Gastroesophageal sphincter (tissue), 4 donors: Measurements from ENCODE around the gene HOXC12. TPM values are rescaled to one million over a fixed set of nuclear protein-coding genes. Genes with fewer than 3 reads are reported as not detected.

Experiments
- ATAC-seq: fragments of 150-250 bp; one replicate; pipeline ENCODE4 v1.9.1; 2016; ENCODE audit warnings: mild to moderate bottlenecking, moderate library complexity
- H3K27ac ChIP-seq, 4 donors: fragments of 200-600 bp; sonication (generic) in 3 of 4; 1 replicate in 3 of 4; 2 replicates in 1 of 4; pipeline ENCODE4 v1.5.1; 2016 to 2019
- H3K27me3 ChIP-seq: fragments of 200-600 bp; sonication (generic); one replicate; pipeline ENCODE4 v1.5.1; 2019
- H3K36me3 ChIP-seq, 2 donors: fragments of 200-600 bp; sonication (generic); one replicate each; pipeline ENCODE4 v1.5.1; 2019; ENCODE audit warnings: control low read depth in 1 of 2
- H3K4me1 ChIP-seq, 3 donors: fragments of 200-600 bp; sonication (generic); 1 replicate in 2 of 3; 2 replicates in 1 of 3; pipeline ENCODE4 v1.5.1; 2016 to 2019; ENCODE audit warnings: control low read depth in 2 of 3
- H3K4me3 ChIP-seq, 2 donors: fragments of 200-600 bp; sonication (generic); one replicate each; pipeline ENCODE4 v1.5.1; 2019; ENCODE audit warnings: mild to moderate bottlenecking in 1 of 2, moderate library complexity in 1 of 2
- H3K9me3 ChIP-seq, 3 donors: fragments of 200-600 bp; sonication (generic); one replicate each; pipeline ENCODE4 v1.5.1; 2017 to 2019; ENCODE audit warnings: control low read depth in 2 of 3
- EP300 ChIP-seq: sonication (generic); formaldehyde crosslinking; IDR thresholded peaks from one replicate; pipeline ENCODE4 v1.6.1; 2017; ENCODE audit warnings: antibody characterized with exemption, mild to moderate bottlenecking
- POLR2A ChIP-seq, 2 donors: fragments of 450-650 bp; IDR thresholded peaks; one replicate each; pipeline ENCODE4 v1.6.1; 2017; ENCODE audit warnings: antibody characterized with exemption in 2 of 2, mild to moderate bottlenecking in 2 of 2, moderate library complexity in 1 of 2
- POLR2AphosphoS5 ChIP-seq: sonication (generic); formaldehyde crosslinking; IDR thresholded peaks from one replicate; pipeline ENCODE4 v1.6.1; 2017; ENCODE audit warnings: antibody characterized with exemption
- WGBS, 2 donors: methylation state at CpG; one replicate each; pipeline ENCODE4 v1.1.5; 2018; ENCODE audit warnings: low coverage in 1 of 2; 5-methylcytosine and 5-hydroxymethylcytosine counted together
- total RNA-seq, 4 donors: library from RNA; depleted of rRNA; stranded (reverse); fragments of >200 nt; gene quantifications; one replicate each; pipeline ENCODE4 v1.1.0, GENCODE V29; 2016
- TF ChIP-seq, protein P1 (sequence below), 4 experiments: fragments of 200-600 bp in 2 of 4; fragments of 450-650 bp in 2 of 4; sonication (generic) in 1 of 4; IDR thresholded peaks; one replicate each; pipeline ENCODE4 v1.5.1; 2017 to 2019; ENCODE audit warnings: antibody characterized with exemption in 4 of 4, mild to moderate bottlenecking in 2 of 4, moderate library complexity in 2 of 4

HOXC12 gene
- total RNA-seq, 4 donors from 2014 or later, result not detected

DNA sequence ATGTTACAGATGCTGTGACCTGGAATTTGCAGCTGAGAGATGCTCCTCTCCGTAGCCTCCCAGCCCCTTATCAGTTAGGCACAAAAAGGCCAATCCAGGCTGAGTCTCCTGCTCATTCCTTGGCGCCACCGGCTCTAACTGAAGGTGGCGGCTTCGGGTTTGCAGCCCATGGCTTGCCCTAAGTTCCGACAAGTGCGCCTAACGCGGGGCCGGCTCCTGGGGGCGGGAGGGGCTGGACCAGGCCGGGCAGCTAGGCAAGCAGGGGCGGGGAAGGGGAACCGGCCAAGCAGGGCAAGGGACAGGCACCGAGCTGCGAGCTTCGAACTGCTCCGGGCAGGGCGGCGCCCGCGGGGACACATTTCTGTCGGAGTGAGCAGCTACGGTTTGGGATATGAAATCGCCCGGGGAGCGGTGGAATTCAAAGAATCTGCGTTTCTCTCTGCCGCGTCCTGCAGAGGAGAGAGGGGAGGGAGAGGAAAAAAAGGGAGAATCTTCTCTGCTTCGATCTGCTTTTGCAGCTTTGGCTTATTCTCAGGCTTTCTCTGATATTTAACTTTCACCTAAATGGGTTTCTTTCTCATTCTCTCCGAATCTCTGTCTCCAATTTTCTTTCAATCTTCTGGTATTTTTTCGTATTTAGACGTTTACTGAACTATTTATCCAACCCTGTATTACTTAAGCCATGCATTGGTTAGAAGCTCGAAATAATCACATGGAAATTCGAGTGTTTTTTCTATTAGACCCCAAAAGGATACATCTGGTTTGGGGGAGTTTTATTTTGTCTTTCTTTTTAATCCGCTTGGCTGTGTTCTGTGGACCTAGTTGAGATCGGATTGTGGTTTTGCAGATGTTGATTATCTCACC, 1.6 kb upstream of the HOXC12 start:
- Histone ChIP-seq H3K27ac (no peak overlapping the region), H3K4me1 (peaks cover 0 to 34% (median 10%) of the 10 kb centered on the region in 3 donors), H3K9me3 (peaks cover 0 to 6% (median 0%) of the 10 kb centered on the region in 3 donors), H3K27me3 (peaks cover 100% of the 10 kb centered on the region), H3K36me3 (no peaks in the 10 kb centered on the region), H3K4me3 (no peak overlapping the region)
- no peak for ATAC-seq
- TF ChIP-seq POLR2AphosphoS5, result no peak
- WGBS, 2 donors, result 10 to 11% methylated on average over 15 to 26 of the region's 38 CpGs

DNA sequence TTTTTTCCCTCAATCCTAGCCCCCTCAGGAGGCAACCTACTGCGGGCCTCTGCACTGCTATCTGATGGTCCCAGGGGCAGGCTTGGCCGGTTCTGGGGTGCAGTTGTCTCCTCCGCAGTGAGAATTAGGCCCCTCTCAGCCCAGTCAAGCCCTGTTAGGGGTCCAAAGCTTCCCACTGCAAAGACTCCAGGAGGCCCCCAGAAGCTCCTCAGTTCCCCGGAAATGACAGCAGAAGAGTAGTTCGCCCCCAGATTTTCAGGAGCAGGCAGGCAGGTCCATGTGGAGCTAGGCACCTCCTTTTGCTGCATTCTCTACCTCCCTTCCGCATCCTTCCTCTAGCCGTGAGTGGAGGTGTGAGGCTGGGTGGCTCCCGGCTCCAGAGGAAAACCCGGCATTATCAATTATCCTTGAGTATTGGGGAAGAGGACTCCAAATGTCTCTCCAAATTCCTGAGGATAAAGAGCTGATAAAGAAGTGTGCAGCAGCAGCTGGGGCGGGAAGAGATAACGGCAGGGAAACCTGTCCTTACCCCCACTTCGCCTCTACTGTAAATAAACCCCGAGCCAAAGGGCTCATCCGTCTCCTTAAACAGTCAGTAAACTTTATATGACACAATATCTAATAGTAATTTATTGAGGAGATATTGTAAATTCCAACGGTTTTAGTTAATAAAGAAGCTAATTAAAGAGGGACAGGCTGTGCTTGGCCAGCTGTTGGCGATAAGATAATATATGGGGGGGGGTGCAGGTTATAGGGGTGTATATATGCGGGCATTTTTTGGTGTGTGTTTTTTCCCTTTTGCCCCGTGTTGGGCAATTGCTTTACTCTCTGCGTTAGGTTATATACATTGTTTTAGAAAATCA, 641 bp upstream of the HOXC12 start:
- Histone ChIP-seq H3K36me3 (no peaks in the 10 kb centered on the region), H3K4me3 (no peak overlapping the region), H3K27me3 (peaks cover 100% of the 10 kb centered on the region), H3K4me1 (peaks cover 0 to 34% (median 10%) of the 10 kb centered on the region in 3 donors), H3K9me3 (peaks cover 0 to 6% (median 0%) of the 10 kb centered on the region in 3 donors), H3K27ac (no peak overlapping the region)
- TF ChIP-seq POLR2AphosphoS5 (no peak), POLR2A (IDR thresholded peaks at IDR 0.05) (no peak), EP300 (no peak)
- TF ChIP-seq, protein P1, sequence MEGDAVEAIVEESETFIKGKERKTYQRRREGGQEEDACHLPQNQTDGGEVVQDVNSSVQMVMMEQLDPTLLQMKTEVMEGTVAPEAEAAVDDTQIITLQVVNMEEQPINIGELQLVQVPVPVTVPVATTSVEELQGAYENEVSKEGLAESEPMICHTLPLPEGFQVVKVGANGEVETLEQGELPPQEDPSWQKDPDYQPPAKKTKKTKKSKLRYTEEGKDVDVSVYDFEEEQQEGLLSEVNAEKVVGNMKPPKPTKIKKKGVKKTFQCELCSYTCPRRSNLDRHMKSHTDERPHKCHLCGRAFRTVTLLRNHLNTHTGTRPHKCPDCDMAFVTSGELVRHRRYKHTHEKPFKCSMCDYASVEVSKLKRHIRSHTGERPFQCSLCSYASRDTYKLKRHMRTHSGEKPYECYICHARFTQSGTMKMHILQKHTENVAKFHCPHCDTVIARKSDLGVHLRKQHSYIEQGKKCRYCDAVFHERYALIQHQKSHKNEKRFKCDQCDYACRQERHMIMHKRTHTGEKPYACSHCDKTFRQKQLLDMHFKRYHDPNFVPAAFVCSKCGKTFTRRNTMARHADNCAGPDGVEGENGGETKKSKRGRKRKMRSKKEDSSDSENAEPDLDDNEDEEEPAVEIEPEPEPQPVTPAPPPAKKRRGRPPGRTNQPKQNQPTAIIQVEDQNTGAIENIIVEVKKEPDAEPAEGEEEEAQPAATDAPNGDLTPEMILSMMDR (IDR thresholded peaks at IDR 0.05), result no peak
- 4 to 6% methylated on average over 7 to 8 of the region's 19 CpGs for WGBS, 2 donors
- ATAC-seq, result no peak

DNA sequence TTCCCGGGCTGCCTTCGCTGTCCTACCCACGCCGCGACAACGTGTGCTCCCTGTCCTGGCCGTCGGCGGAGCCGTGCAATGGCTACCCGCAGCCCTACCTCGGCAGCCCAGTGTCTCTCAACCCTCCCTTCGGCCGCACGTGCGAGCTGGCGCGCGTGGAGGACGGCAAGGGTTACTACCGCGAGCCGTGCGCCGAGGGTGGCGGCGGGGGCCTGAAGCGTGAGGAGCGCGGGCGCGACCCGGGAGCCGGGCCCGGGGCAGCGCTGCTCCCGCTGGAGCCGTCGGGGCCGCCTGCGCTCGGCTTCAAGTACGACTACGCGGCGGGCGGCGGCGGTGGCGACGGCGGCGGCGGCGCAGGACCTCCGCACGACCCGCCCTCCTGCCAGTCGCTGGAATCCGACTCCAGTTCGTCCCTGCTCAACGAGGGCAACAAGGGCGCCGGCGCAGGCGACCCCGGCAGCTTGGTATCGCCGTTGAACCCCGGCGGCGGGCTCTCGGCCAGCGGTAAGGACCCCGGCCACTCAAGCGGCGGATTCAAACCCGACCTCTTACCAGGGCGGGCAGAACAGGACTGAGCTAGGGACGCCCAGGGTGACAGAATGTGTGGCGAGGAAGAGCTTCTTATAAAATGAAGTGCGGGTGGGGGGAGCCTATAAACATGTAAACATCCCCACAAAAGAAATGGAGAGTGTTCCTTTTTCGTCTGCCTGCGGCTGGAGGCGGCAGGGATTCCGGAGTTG, 503 bp downstream of the HOXC12 start:
- Histone ChIP-seq H3K36me3 (no peaks in the 10 kb centered on the region), H3K4me1 (peaks cover 0 to 30% (median 10%) of the 10 kb centered on the region in 3 donors), H3K27ac (no peak overlapping the region), H3K9me3 (peaks cover 0 to 6% (median 0%) of the 10 kb centered on the region in 3 donors), H3K27me3 (peaks cover 100% of the 10 kb centered on the region), H3K4me3 (no peak overlapping the region)
- 0 to 6% methylated on average over 1 to 5 of the region's 86 CpGs for WGBS, 2 donors
- TF ChIP-seq, protein P1 (IDR thresholded peaks at IDR 0.05), result no peak
- TF ChIP-seq EP300, result no peak
- TF ChIP-seq POLR2A (IDR thresholded peaks at IDR 0.05), result no peak
- no peak for TF ChIP-seq POLR2AphosphoS5
- ATAC-seq, result no peak

DNA sequence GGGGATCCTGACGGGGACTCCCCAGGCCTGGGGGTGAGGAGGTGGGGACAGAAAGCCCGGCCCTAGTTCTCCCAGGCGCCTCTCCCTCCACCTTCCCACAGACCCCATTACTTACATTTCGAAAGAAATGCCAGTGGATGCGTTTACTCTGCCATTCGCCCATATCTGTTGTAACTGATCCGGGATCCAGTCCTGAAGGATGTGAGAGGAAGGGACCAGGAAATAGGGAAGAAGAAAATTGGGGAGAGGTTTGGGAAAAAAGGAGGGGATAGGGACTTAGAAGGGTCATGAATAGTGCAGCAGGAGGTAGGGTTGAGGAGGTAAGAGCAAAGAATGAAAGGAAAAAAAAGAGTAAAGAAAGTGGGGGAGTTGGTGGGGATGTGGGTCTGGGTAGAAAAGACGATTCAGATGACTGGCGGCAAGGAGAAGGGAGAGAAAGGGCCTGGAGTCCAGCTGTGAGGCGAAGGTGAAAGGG, 1.1 kb downstream of the HOXC12 start:
- Histone ChIP-seq H3K27ac (no peak overlapping the region), H3K4me3 (no peak overlapping the region), H3K27me3 (peaks cover 100% of the 10 kb centered on the region), H3K9me3 (peaks cover 0 to 6% (median 0%) of the 10 kb centered on the region in 3 donors), H3K36me3 (no peaks in the 10 kb centered on the region), H3K4me1 (peaks cover 0 to 34% (median 11%) of the 10 kb centered on the region in 3 donors)
- WGBS, 2 donors, result 8 to 16% methylated on average over 8 to 9 of the region's 10 CpGs
- ATAC-seq, result no peak
- TF ChIP-seq, protein P1 (IDR thresholded peaks at IDR 0.05), result no peak
- TF ChIP-seq EP300 (no peak), POLR2A (IDR thresholded peaks at IDR 0.05) (no peak)
